ENCODE data around the gene POU6F1. TPM values are rescaled to one million over a fixed set of nuclear protein-coding genes. Genes with fewer than 3 reads are reported as not detected.
A peak's percentile ranks its signal among the peaks of the same experiment; 100 is the strongest.

Gene POU6F1
- total and polyA plus RNA-seq, 9 of the 15 experiments (the other 6 are each of a cell fraction or from before 2014, with no cell fraction given), result 0.14 to 3.3 (median 1.1) TPM

DNA sequence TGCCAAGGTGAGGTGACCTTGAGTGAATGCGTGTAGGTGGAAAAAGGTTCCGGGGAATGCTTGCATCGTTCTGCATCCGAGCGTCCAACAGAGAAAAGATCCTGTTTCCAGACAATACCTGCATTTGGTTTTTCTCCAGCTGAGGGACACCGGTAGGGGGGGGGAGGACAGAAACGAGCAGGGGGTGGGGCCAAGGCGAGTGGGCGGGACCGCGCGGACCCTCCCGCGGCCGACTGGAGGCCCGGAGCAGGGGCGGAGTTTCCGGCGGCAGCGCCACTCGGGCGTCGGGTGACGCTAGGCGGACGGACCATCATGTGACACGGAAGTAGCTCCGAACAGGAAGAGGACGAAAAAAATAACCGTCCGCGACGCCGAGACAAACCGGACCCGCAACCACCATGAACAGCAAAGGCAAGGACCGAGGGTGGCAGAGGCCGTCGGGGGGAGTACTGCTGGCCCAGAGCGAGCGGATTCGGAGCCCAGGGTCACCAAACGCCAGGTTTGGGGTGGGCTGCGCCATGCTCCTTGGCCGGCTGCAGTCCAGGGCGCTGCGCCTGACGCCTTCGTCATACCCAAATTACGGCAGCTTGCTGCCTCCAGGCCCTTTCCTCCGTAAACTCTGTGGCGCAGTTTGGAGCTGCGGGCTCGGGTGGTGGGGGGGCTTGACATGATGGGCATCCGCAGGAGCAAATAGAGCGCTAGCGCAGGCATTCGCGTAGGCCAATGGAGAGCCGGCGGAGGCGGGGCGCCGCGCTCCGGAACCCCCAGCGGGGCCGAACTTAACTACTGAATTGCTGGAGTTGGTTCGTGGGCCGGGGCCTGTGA is 20.9 kb upstream of the POU6F1 start, which contains the start of gene DAZAP2 (continued):
- TF ChIP-seq U2AF1 (optimal IDR thresholded peaks at IDR 0.05; ENCODE audit: low read depth, low read length) (no peak), RBM17 (IDR thresholded peaks at IDR 0.05; ENCODE audit: borderline replicate concordance, low read depth, low read length) (no peak), ZNF583 (CRISPR knock-in tag; IDR thresholded peaks at IDR 0.05) (no peak), PHF21A (IDR thresholded peaks at IDR 0.05; ENCODE audit: borderline replicate concordance, low read depth) (no peak), SETDB1 (IDR thresholded peaks at IDR 0.05; ENCODE audit: low read length) (no peak), ZNF263 (CRISPR knock-in tag; IDR thresholded peaks at IDR 0.05; ENCODE audit: borderline replicate concordance) (peak; percentile 24; the same call in 1 of the 2 replicates), HDAC3 (IDR thresholded peaks at IDR 0.05; ENCODE audit: borderline replicate concordance, partially characterized antibody) (no peak), PHF8 (IDR thresholded peaks at IDR 0.05; ENCODE audit: borderline replicate concordance, low read length) (peak; percentile 99), PYGO2 (tag; IDR thresholded peaks at IDR 0.05) (no peak), SAFB (IDR thresholded peaks at IDR 0.05; ENCODE audit: borderline replicate concordance, low read depth, low read length) (no peak), ZNF311 (CRISPR knock-in tag; IDR thresholded peaks at IDR 0.05) (no peak), NUFIP1 (IDR thresholded peaks at IDR 0.05; ENCODE audit: partially characterized antibody) (no peak), ZBTB17 (CRISPR knock-in tag; IDR thresholded peaks at IDR 0.05) (no peak), LARP7 (IDR thresholded peaks at IDR 0.05) (no peak), RB1 (IDR thresholded peaks at IDR 0.05; ENCODE audit: low read depth) (peak; percentile 42; the same call in 1 of the 2 replicates), L3MBTL2 (IDR thresholded peaks at IDR 0.05) (peak; percentile 75), CBFB (CRISPR knock-in tag; IDR thresholded peaks at IDR 0.05) (no peak), MTA2 (IDR thresholded peaks at IDR 0.05; ENCODE audit: low read depth) (no peak), ZNF586 (CRISPR knock-in tag; conservative IDR thresholded peaks at IDR 0.05) (no peak)
- TF ChIP-seq, protein P1, sequence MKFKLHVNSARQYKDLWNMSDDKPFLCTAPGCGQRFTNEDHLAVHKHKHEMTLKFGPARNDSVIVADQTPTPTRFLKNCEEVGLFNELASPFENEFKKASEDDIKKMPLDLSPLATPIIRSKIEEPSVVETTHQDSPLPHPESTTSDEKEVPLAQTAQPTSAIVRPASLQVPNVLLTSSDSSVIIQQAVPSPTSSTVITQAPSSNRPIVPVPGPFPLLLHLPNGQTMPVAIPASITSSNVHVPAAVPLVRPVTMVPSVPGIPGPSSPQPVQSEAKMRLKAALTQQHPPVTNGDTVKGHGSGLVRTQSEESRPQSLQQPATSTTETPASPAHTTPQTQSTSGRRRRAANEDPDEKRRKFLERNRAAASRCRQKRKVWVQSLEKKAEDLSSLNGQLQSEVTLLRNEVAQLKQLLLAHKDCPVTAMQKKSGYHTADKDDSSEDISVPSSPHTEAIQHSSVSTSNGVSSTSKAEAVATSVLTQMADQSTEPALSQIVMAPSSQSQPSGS (CRISPR knock-in tag; IDR thresholded peaks at IDR 0.05), result no peak
- TF ChIP-seq, protein P2, sequence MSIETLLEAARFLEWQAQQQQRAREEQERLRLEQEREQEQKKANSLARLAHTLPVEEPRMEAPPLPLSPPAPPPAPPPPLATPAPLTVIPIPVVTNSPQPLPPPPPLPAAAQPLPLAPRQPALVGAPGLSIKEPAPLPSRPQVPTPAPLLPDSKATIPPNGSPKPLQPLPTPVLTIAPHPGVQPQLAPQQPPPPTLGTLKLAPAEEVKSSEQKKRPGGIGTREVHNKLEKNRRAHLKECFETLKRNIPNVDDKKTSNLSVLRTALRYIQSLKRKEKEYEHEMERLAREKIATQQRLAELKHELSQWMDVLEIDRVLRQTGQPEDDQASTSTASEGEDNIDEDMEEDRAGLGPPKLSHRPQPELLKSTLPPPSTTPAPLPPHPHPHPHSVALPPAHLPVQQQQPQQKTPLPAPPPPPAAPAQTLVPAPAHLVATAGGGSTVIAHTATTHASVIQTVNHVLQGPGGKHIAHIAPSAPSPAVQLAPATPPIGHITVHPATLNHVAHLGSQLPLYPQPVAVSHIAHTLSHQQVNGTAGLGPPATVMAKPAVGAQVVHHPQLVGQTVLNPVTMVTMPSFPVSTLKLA (conservative IDR thresholded peaks at IDR 0.05), result peak; percentile 46 to 79; a peak in 3 of 4 replicates
- TF ChIP-seq, protein P3, sequence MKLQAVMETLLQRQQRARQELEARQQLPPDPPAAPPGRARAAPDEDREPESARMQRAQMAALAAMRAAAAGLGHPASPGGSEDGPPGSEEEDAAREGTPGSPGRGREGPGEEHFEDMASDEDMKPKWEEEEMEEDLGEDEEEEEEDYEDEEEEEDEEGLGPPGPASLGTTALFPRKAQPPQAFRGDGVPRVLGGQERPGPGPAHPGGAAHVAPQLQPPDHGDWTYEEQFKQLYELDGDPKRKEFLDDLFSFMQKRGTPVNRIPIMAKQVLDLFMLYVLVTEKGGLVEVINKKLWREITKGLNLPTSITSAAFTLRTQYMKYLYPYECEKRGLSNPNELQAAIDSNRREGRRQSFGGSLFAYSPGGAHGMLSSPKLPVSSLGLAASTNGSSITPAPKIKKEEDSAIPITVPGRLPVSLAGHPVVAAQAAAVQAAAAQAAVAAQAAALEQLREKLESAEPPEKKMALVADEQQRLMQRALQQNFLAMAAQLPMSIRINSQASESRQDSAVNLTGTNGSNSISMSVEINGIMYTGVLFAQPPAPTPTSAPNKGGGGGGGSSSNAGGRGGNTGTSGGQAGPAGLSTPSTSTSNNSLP (IDR thresholded peaks at IDR 0.05; ENCODE audit: borderline replicate concordance, low read depth, low read length), result no peak
- TF ChIP-seq, protein P4, sequence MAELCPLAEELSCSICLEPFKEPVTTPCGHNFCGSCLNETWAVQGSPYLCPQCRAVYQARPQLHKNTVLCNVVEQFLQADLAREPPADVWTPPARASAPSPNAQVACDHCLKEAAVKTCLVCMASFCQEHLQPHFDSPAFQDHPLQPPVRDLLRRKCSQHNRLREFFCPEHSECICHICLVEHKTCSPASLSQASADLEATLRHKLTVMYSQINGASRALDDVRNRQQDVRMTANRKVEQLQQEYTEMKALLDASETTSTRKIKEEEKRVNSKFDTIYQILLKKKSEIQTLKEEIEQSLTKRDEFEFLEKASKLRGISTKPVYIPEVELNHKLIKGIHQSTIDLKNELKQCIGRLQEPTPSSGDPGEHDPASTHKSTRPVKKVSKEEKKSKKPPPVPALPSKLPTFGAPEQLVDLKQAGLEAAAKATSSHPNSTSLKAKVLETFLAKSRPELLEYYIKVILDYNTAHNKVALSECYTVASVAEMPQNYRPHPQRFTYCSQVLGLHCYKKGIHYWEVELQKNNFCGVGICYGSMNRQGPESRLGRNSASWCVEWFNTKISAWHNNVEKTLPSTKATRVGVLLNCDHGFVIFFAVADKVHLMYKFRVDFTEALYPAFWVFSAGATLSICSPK (IDR thresholded peaks at IDR 0.05; ENCODE audit: borderline replicate concordance), result no peak

All from K562 (cell line).